ENCODE results near the gene SH3BP5.

Gene SH3BP5

GRCh38 chr3:15301761-15302160 lies 30.6 kb downstream of the SH3BP5 start:
- no peak for DNase-seq
- no peak overlapping the region for H3K4me3 ChIP-seq (ENCODE audit: insufficient read depth in 1 of 2, low read depth in 1 of 2, low read length in 2 of 2)

DNA sequence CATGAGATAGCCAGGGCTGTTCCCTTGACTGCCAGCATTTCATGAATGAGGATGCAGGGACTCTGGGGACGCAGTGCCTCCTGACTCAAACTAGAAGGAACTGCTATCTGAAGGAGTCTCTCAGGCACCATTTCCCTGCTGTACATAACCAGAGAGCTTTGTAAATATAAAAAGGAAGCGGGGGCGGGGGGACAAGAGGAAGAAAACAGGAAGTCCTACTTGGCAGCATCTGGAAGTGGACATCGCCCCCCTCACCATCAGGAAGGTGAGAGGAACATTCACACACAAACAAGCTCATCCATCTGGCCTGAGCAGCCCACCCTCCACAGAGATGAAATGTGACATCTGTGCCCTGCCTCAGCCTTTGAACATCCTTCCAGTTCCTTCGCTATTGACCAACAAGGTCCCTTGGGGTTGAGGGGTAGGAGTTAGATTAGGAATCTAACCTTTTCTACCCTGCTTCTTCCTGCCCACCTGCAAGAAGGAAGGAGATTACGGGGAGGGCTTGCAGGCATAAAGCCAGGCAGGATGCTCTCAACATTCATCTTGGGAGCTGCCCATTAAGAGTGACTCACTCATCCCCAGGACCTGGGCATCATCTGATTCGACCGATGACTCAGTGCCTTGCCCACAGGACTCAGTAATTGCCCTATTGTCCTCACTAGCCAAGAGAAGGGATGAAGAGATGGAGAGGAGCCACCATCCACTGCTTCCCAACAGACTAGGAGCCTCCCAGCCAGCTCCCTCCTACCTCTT lies 31.9 kb downstream of the SH3BP5 start:
- WGBS, result 40% methylated on average over 7 of the region's 8 CpGs
- H2BK12ac ChIP-seq (ENCODE audit: low read length in 2 of 2), result peak overlapping the region in 1 of 2 experiments; percentile 29

More at GRCh38 chr3:15301761-15302160, 30.6 kb downstream of the SH3BP5 start:
- H3K18ac ChIP-seq (ENCODE audit: low read depth in 1 of 2, low read length in 2 of 2), result no peak overlapping the region
- no peak overlapping the region for H2AK5ac ChIP-seq (ENCODE audit: low read length, severe bottlenecking)
- H3K4me1 ChIP-seq (ENCODE audit: control insufficient read depth, insufficient read depth, low read depth, low read length), result peaks cover 3% of the 10 kb centered on the region
- H3K4ac ChIP-seq (ENCODE audit: low read depth in 1 of 2, low read length in 2 of 2), result no peak overlapping the region
- H3K27me3 ChIP-seq (ENCODE audit: control insufficient read depth in 1 of 2, insufficient read depth in 1 of 2, low read length in 2 of 2), result no peaks in the 10 kb centered on the region
- H3K4me2 ChIP-seq (ENCODE audit: low read length, poor library complexity, severe bottlenecking), result no peak overlapping the region
- no peak overlapping the region for H3K23ac ChIP-seq (ENCODE audit: low read length in 2 of 2)
- H4K8ac ChIP-seq (ENCODE audit: low read length), result no peak overlapping the region
- H3K36me3 ChIP-seq (ENCODE audit: control insufficient read depth in 1 of 2, insufficient read depth in 2 of 2, low read depth in 1 of 2, low read length in 2 of 2), result peaks cover 6 to 63% of the 10 kb centered on the region in 2 experiments
- H2BK5ac ChIP-seq (ENCODE audit: low read depth, low read length, poor library complexity, severe bottlenecking), result no peak overlapping the region
- H3K9me3 ChIP-seq (ENCODE audit: control insufficient read depth, low read length), result no peaks in the 10 kb centered on the region
- WGBS, result 96% methylated on average over 7 of the region's 7 CpGs
- H3K9ac ChIP-seq (ENCODE audit: low read length), result no peak overlapping the region
- H2AFZ ChIP-seq (ENCODE audit: low read depth, low read length), result no peak overlapping the region
- H2BK12ac ChIP-seq (ENCODE audit: low read length in 2 of 2), result peak overlapping the region in 1 of 2 experiments; percentile 21
- H2BK120ac ChIP-seq (ENCODE audit: low read depth, low read length), result no peak overlapping the region
- no peaks in the 10 kb centered on the region for H3K79me1 ChIP-seq (replicated peaks; ENCODE audit: low read length, poor library complexity, severe bottlenecking)
- H3K14ac ChIP-seq (ENCODE audit: low read length in 2 of 2), result no peak overlapping the region
- H3K27ac ChIP-seq (ENCODE audit: low read length, poor library complexity, severe bottlenecking), result no peak overlapping the region
- no peak overlapping the region for H4K91ac ChIP-seq (ENCODE audit: low read length)
- no peak overlapping the region for H2BK15ac ChIP-seq (ENCODE audit: low read depth, poor library complexity, severe bottlenecking)

DNA sequence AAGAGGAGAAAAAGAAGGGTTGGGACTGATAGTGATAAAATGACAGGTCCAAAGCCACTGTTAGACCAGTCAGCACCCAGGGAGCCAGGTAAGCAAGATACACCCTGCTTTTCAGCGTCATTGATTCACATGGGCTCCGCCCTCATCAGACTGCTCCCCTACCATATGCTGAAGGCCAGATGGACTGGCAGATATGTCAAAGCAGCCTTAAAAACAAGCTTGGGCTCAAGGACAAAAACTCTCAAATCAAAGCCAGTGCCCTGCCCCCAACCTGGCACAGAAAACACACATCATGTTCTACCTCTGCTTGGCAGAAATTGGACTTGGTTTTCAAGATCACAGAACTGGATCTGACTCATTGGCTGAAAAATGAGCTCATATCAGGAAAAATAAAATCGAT lies 33.4 kb downstream of the SH3BP5 start:
- H2AK5ac ChIP-seq (ENCODE audit: low read length, severe bottlenecking), result no peak overlapping the region
- H3K9me3 ChIP-seq (ENCODE audit: control insufficient read depth, low read length), result no peaks in the 10 kb centered on the region
- no peak overlapping the region for H3K18ac ChIP-seq (ENCODE audit: low read depth in 1 of 2, low read length in 2 of 2)
- H3K4me3 ChIP-seq (ENCODE audit: insufficient read depth in 1 of 2, low read depth in 1 of 2, low read length in 2 of 2), result no peak overlapping the region
- H2BK15ac ChIP-seq (ENCODE audit: low read depth, poor library complexity, severe bottlenecking), result no peak overlapping the region
- no peak overlapping the region for H4K91ac ChIP-seq (ENCODE audit: low read length)
- H3K4ac ChIP-seq (ENCODE audit: low read depth in 1 of 2, low read length in 2 of 2), result no peak overlapping the region
- H3K14ac ChIP-seq (ENCODE audit: low read length in 2 of 2), result no peak overlapping the region
- H2BK5ac ChIP-seq (ENCODE audit: low read depth, low read length, poor library complexity, severe bottlenecking), result no peak overlapping the region
- peaks cover 4 to 62% of the 10 kb centered on the region in 2 experiments for H3K36me3 ChIP-seq (ENCODE audit: control insufficient read depth in 1 of 2, insufficient read depth in 2 of 2, low read depth in 1 of 2, low read length in 2 of 2)
- no peak overlapping the region for H3K27ac ChIP-seq (ENCODE audit: low read length, poor library complexity, severe bottlenecking)
- H3K4me2 ChIP-seq (ENCODE audit: low read length, poor library complexity, severe bottlenecking), result no peak overlapping the region
- H2BK120ac ChIP-seq (ENCODE audit: low read depth, low read length), result no peak overlapping the region
- H3K23ac ChIP-seq (ENCODE audit: low read length in 2 of 2), result no peak overlapping the region
- DNase-seq, result no peak
- no peak overlapping the region for H3K9ac ChIP-seq (ENCODE audit: low read length)
- H3K79me1 ChIP-seq (replicated peaks; ENCODE audit: low read length, poor library complexity, severe bottlenecking), result no peaks in the 10 kb centered on the region
- peaks cover 9% of the 10 kb centered on the region for H3K4me1 ChIP-seq (ENCODE audit: control insufficient read depth, insufficient read depth, low read depth, low read length)
- no peak overlapping the region for H2BK12ac ChIP-seq (ENCODE audit: low read length in 2 of 2)
- H2AFZ ChIP-seq (ENCODE audit: low read depth, low read length), result no peak overlapping the region
- 96% methylated on average over 3 of the region's 3 CpGs for WGBS
- H3K27me3 ChIP-seq (ENCODE audit: control insufficient read depth in 1 of 2, insufficient read depth in 1 of 2, low read length in 2 of 2), result no peaks in the 10 kb centered on the region
- H4K8ac ChIP-seq (ENCODE audit: low read length), result no peak overlapping the region

More for the DNA sequence above, 31.9 kb downstream of the SH3BP5 start:
- no peak overlapping the region for H3K27ac ChIP-seq (ENCODE audit: low read length, poor library complexity, severe bottlenecking)
- no peak overlapping the region for H3K4me3 ChIP-seq (ENCODE audit: insufficient read depth in 1 of 2, low read depth in 1 of 2, low read length in 2 of 2)
- peaks cover 6 to 64% of the 10 kb centered on the region in 2 experiments for H3K36me3 ChIP-seq (ENCODE audit: control insufficient read depth in 1 of 2, insufficient read depth in 2 of 2, low read depth in 1 of 2, low read length in 2 of 2)
- no peak overlapping the region for H2AFZ ChIP-seq (ENCODE audit: low read depth, low read length)
- H3K9ac ChIP-seq (ENCODE audit: low read length), result peak overlapping the region; percentile 9
- no peak overlapping the region for H2BK5ac ChIP-seq (ENCODE audit: low read depth, low read length, poor library complexity, severe bottlenecking)
- H3K23ac ChIP-seq (ENCODE audit: low read length in 2 of 2), result no peak overlapping the region
- peaks cover 3% of the 10 kb centered on the region for H3K4me1 ChIP-seq (ENCODE audit: control insufficient read depth, insufficient read depth, low read depth, low read length)
- H3K79me1 ChIP-seq (replicated peaks; ENCODE audit: low read length, poor library complexity, severe bottlenecking), result no peaks in the 10 kb centered on the region
- peak; percentile 71 for DNase-seq
- no peak overlapping the region for H2BK15ac ChIP-seq (ENCODE audit: low read depth, poor library complexity, severe bottlenecking)
- H3K14ac ChIP-seq (ENCODE audit: low read length in 2 of 2), result no peak overlapping the region
- no peak overlapping the region for H3K4ac ChIP-seq (ENCODE audit: low read depth in 1 of 2, low read length in 2 of 2)
- no peak overlapping the region for H4K91ac ChIP-seq (ENCODE audit: low read length)
- no peak overlapping the region for H3K18ac ChIP-seq (ENCODE audit: low read depth in 1 of 2, low read length in 2 of 2)
- H3K4me2 ChIP-seq (ENCODE audit: low read length, poor library complexity, severe bottlenecking), result no peak overlapping the region
- H4K8ac ChIP-seq (ENCODE audit: low read length), result no peak overlapping the region
- H3K9me3 ChIP-seq (ENCODE audit: control insufficient read depth, low read length), result no peaks in the 10 kb centered on the region
- no peaks in the 10 kb centered on the region for H3K27me3 ChIP-seq (ENCODE audit: control insufficient read depth in 1 of 2, insufficient read depth in 1 of 2, low read length in 2 of 2)
- H2AK5ac ChIP-seq (ENCODE audit: low read length, severe bottlenecking), result no peak overlapping the region
- H2BK120ac ChIP-seq (ENCODE audit: low read depth, low read length), result no peak overlapping the region

DNA sequence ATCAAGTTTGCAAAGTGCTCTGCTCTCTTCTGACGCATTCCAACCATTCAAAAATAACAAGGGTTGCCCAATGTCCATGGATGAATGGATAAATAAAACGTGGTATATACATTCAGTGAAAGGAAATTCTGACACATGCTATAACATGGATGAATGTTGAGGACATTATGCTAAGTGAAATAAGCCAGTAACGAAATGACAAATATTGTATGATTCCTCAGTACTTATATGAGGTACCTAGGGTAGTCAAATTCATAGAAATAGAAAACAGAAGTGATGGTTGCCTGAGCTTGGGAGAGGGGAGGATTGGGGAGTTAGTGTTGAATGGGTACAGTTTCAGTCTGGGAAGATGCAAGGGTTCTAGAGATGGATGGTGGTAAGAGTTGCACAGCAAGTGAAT lies 33.9 kb downstream of the SH3BP5 start:
- no peak overlapping the region for H2AK5ac ChIP-seq (ENCODE audit: low read length, severe bottlenecking)
- no peak overlapping the region for H3K27ac ChIP-seq (ENCODE audit: low read length, poor library complexity, severe bottlenecking)
- H3K23ac ChIP-seq (ENCODE audit: low read length in 2 of 2), result no peak overlapping the region
- no peak overlapping the region for H2AFZ ChIP-seq (ENCODE audit: low read depth, low read length)
- H3K9me3 ChIP-seq (ENCODE audit: control insufficient read depth, low read length), result no peaks in the 10 kb centered on the region
- no peak overlapping the region for H3K9ac ChIP-seq (ENCODE audit: low read length)
- 79% methylated on average over 3 of the region's 3 CpGs for WGBS
- peaks cover 0 to 57% of the 10 kb centered on the region in 2 experiments for H3K36me3 ChIP-seq (ENCODE audit: control insufficient read depth in 1 of 2, insufficient read depth in 2 of 2, low read depth in 1 of 2, low read length in 2 of 2)
- H3K18ac ChIP-seq (ENCODE audit: low read depth in 1 of 2, low read length in 2 of 2), result no peak overlapping the region
- peaks cover 9% of the 10 kb centered on the region for H3K4me1 ChIP-seq (ENCODE audit: control insufficient read depth, insufficient read depth, low read depth, low read length)
- no peak overlapping the region for H2BK5ac ChIP-seq (ENCODE audit: low read depth, low read length, poor library complexity, severe bottlenecking)
- no peak overlapping the region for H2BK120ac ChIP-seq (ENCODE audit: low read depth, low read length)
- DNase-seq, result no peak
- H3K4me3 ChIP-seq (ENCODE audit: insufficient read depth in 1 of 2, low read depth in 1 of 2, low read length in 2 of 2), result no peak overlapping the region
- no peaks in the 10 kb centered on the region for H3K79me1 ChIP-seq (replicated peaks; ENCODE audit: low read length, poor library complexity, severe bottlenecking)
- no peak overlapping the region for H4K8ac ChIP-seq (ENCODE audit: low read length)
- no peak overlapping the region for H3K14ac ChIP-seq (ENCODE audit: low read length in 2 of 2)
- H3K4ac ChIP-seq (ENCODE audit: low read depth in 1 of 2, low read length in 2 of 2), result no peak overlapping the region
- H2BK15ac ChIP-seq (ENCODE audit: low read depth, poor library complexity, severe bottlenecking), result no peak overlapping the region
- no peak overlapping the region for H2BK12ac ChIP-seq (ENCODE audit: low read length in 2 of 2)
- no peak overlapping the region for H4K91ac ChIP-seq (ENCODE audit: low read length)
- no peaks in the 10 kb centered on the region for H3K27me3 ChIP-seq (ENCODE audit: control insufficient read depth in 1 of 2, insufficient read depth in 1 of 2, low read length in 2 of 2)
- no peak overlapping the region for H3K4me2 ChIP-seq (ENCODE audit: low read length, poor library complexity, severe bottlenecking)

Measured in mesenchymal stem cell (in vitro differentiated cells and primary cell).